MM.1S (cell line): Measurements from ENCODE around the gene DNAAF5.

Experiments used
- DNase-seq: peaks from one replicate; pipeline ENCODE4 v3.0.0-alpha.2; 2015
- H2AFZ ChIP-seq: fragments of 300-600 bp; sonication (generic); 2 replicates; pipeline ENCODE4 v1.6.0; 2016; ENCODE audit warnings: antibody characterized with exemption, low read length
- H3F3A ChIP-seq: fragments of 300-600 bp; sonication (generic); 2 replicates; pipeline ENCODE4 v1.6.1; 2016; ENCODE audit warnings: mild to moderate bottlenecking, antibody characterized with exemption, low read length, moderate library complexity, mixed read lengths; ENCODE audit not compliant: insufficient read depth
- H3K27ac ChIP-seq: fragments of 300-600 bp; sonication (generic); 2 replicates; pipeline ENCODE4 v1.5.1; 2016; ENCODE audit warnings: mild to moderate bottlenecking, low read length
- H3K27me3 ChIP-seq: fragments of 300-600 bp; sonication (generic); replicated peaks from 2 replicates; pipeline ENCODE4 v1.6.0; 2016; ENCODE audit warnings: low read length; ENCODE audit not compliant: insufficient read depth
- H3K36me3 ChIP-seq: fragments of 300-600 bp; sonication (generic); replicated peaks from 2 replicates; pipeline ENCODE4 v1.6.1; 2016; ENCODE audit warnings: mild to moderate bottlenecking, low read length, mixed read lengths; ENCODE audit not compliant: insufficient read depth
- H3K4me1 ChIP-seq: fragments of 300-600 bp; sonication (generic); 2 replicates; pipeline ENCODE4 v1.6.1; 2016; ENCODE audit warnings: low read length, mixed read lengths
- H3K4me2 ChIP-seq: fragments of 300-600 bp; sonication (generic); 2 replicates; pipeline ENCODE4 v1.6.0; 2016; ENCODE audit warnings: low read depth, low read length
- H3K4me3 ChIP-seq: fragments of 300-600 bp; sonication (generic); 2 replicates; pipeline ENCODE4 v1.5.1; 2016; ENCODE audit warnings: low read length, mixed read lengths
- H3K79me2 ChIP-seq: fragments of 300-600 bp; sonication (generic); 2 replicates; pipeline ENCODE4 v1.6.1; 2016; ENCODE audit warnings: mixed run types, low read length, mixed read lengths
- H3K9ac ChIP-seq: fragments of 300-600 bp; sonication (generic); 2 replicates; pipeline ENCODE4 v1.6.1; 2016; ENCODE audit warnings: low read length, mixed read lengths
- H3K9me2 ChIP-seq: fragments of 300-600 bp; sonication (generic); replicated peaks from 2 replicates; pipeline ENCODE4 v1.6.1; 2016; ENCODE audit warnings: mild to moderate bottlenecking, low read length, mixed read lengths; ENCODE audit not compliant: insufficient read depth
- H3K9me3 ChIP-seq: fragments of 300-600 bp; sonication (generic); replicated peaks from 2 replicates; pipeline ENCODE4 v1.6.1; 2016; ENCODE audit warnings: mild to moderate bottlenecking, low read length, mixed read lengths; ENCODE audit not compliant: insufficient read depth
- H4K20me1 ChIP-seq: fragments of 300-600 bp; sonication (generic); 2 replicates; pipeline ENCODE4 v1.6.1; 2016; ENCODE audit warnings: mild to moderate bottlenecking, low read length, moderate library complexity, mixed read lengths; ENCODE audit not compliant: insufficient read depth
- EZH2 ChIP-seq: fragments of 300-600 bp; sonication (generic); optimal IDR thresholded peaks from 2 replicates; pipeline ENCODE3; 2017; ENCODE audit warnings: low read depth, mild to moderate bottlenecking, antibody characterized with exemption, low read length, mixed read lengths
- EZH2phosphoT487 ChIP-seq: fragments of 300-600 bp; sonication (generic); IDR thresholded peaks from 2 replicates; pipeline ENCODE4 v1.6.1; 2018; ENCODE audit warnings: antibody characterized with exemption, low read length
- TF ChIP-seq, protein P1 (sequence below): fragments of 300-600 bp; sonication (generic); IDR thresholded peaks from 2 replicates; pipeline ENCODE4 v1.5.1; 2016; ENCODE audit warnings: antibody characterized with exemption, low read length, mixed read lengths

DNAAF5 gene

GRCh38 chr7:754531-755412, 28.3 kb downstream of the DNAAF5 start:
- Histone ChIP-seq H3K36me3 (peaks cover 13% of the 10 kb centered on the region), H3K27ac (no peak overlapping the region), H4K20me1 (no peaks in the 10 kb centered on the region), H3K4me3 (no peak overlapping the region), H3K27me3 (no peaks in the 10 kb centered on the region), H3K4me1 (no peaks in the 10 kb centered on the region), H3K9me3 (no peaks in the 10 kb centered on the region), H3F3A (no peaks in the 10 kb centered on the region), H3K4me2 (no peak overlapping the region), H3K9me2 (no peaks in the 10 kb centered on the region), H2AFZ (no peak overlapping the region), H3K79me2 (no peaks in the 10 kb centered on the region; the same call in 1 of the 2 replicates), H3K9ac (no peak overlapping the region)
- no peak for TF ChIP-seq EZH2phosphoT487
- no peak for TF ChIP-seq EZH2
- TF ChIP-seq, protein P1, sequence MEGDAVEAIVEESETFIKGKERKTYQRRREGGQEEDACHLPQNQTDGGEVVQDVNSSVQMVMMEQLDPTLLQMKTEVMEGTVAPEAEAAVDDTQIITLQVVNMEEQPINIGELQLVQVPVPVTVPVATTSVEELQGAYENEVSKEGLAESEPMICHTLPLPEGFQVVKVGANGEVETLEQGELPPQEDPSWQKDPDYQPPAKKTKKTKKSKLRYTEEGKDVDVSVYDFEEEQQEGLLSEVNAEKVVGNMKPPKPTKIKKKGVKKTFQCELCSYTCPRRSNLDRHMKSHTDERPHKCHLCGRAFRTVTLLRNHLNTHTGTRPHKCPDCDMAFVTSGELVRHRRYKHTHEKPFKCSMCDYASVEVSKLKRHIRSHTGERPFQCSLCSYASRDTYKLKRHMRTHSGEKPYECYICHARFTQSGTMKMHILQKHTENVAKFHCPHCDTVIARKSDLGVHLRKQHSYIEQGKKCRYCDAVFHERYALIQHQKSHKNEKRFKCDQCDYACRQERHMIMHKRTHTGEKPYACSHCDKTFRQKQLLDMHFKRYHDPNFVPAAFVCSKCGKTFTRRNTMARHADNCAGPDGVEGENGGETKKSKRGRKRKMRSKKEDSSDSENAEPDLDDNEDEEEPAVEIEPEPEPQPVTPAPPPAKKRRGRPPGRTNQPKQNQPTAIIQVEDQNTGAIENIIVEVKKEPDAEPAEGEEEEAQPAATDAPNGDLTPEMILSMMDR, result no peak
- DNase-seq, result no peak

DNA sequence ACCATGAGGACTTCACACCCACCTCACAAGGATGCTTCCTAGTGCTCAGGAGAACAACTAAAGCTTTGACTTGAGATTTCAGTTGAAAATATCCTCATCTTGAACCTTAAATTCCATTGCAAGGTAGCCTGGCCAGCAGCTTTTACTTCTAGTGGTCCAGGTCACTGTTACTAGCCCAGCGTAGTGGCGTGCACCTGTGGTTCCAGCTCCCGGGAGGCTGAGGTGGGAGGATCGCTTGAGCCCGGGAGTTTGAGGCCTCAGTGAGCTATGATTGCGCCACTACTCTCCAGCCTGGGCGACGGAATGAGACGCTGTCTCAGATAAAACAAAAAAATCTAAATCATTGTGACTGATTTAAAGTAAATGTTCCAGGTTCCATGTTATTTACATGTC, 28.9 kb downstream of the DNAAF5 start:
- Histone ChIP-seq H3K79me2 (no peaks in the 10 kb centered on the region), H3K4me2 (no peak overlapping the region), H3K27ac (no peak overlapping the region), H3K4me3 (no peak overlapping the region), H3K4me1 (no peaks in the 10 kb centered on the region), H3K9ac (no peak overlapping the region), H3F3A (no peaks in the 10 kb centered on the region), H2AFZ (no peak overlapping the region), H3K36me3 (peaks cover 13% of the 10 kb centered on the region), H3K9me3 (no peaks in the 10 kb centered on the region), H4K20me1 (no peaks in the 10 kb centered on the region), H3K9me2 (no peaks in the 10 kb centered on the region), H3K27me3 (no peaks in the 10 kb centered on the region)
- TF ChIP-seq, protein P1, result no peak
- TF ChIP-seq EZH2phosphoT487, result no peak
- no peak for TF ChIP-seq EZH2
- DNase-seq, result no peak

DNA sequence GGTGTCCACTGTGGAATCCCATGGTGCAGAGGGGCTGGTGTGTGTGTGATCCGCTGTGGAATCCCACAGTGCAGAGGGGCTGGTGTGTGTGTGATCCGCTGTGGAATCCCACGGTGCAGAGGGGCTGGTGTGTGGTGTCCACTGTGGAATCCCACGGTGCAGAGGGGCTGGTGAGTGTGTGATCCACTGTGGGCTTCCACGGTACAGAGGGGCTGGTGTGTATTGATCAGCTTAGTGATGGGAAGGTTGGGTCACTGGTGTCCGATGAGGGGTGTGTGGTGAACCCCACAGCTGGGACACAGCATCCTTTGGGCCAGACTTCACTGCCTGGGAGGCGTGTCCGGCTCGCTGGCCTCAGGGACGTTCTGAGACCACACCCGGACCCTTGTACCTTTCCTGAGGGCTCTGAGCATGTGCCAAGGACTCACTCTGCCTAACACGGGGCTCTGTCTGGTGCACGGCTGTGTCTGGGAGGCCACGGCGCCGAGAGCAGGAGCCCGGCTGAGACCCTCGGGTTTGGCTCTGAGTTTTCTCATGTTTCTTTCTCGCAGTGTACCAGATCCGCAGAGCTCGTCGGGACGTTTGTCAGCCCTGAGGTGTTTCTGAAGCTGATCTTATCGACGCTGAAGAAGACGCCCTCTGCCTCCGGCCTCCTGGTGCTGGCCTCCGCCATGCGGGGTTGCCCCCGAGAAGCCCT, 29.9 kb downstream of the DNAAF5 start:
- Histone ChIP-seq H2AFZ (no peak overlapping the region), H3K27ac (no peak overlapping the region), H4K20me1 (no peaks in the 10 kb centered on the region), H3K9me2 (no peaks in the 10 kb centered on the region), H3K4me2 (no peak overlapping the region), H3K79me2 (no peaks in the 10 kb centered on the region), H3K9ac (no peak overlapping the region), H3K36me3 (peaks cover 9% of the 10 kb centered on the region), H3K4me1 (no peaks in the 10 kb centered on the region), H3F3A (no peaks in the 10 kb centered on the region), H3K4me3 (no peak overlapping the region), H3K27me3 (no peaks in the 10 kb centered on the region), H3K9me3 (no peaks in the 10 kb centered on the region)
- TF ChIP-seq, protein P1, result no peak
- TF ChIP-seq EZH2, result no peak
- no peak for TF ChIP-seq EZH2phosphoT487
- no peak for DNase-seq
